ENCODE results near the gene NHLRC2. TPM values are rescaled to one million over a fixed set of nuclear protein-coding genes. Genes with fewer than 3 reads are reported as not detected.

The NHLRC2 gene
- total and polyA plus RNA-seq, 2 of the 13 experiments (the other 11 are each of a cell fraction or from before 2014, with no cell fraction given), result 7.6 to 12.7 TPM

- peaks cover 0 to 6% of the 10 kb centered on the region in 2 experiments; a peak in 4 of 5 replicates for H3K36me3 ChIP-seq (replicated peaks in 1 of 2; ENCODE audit: control insufficient read depth in 1 of 2, insufficient read depth in 2 of 2, low read length in 2 of 2)
- in situ Hi-C loops (cut with HindIII; ENCODE audit: extremely low pct_ligation_motif_present, low pct_unique_long_range_greater_than_20kb), result no loop called here
- WGBS (ENCODE audit: low lambda C conversion rate), result 96% methylated on average over 7 of the region's 7 CpGs
These were observed 58.1 kb downstream of the NHLRC2 start for GRCh38 chr10:113912582-113912981.

More at GRCh38 chr10:113912582-113912981, 58.1 kb downstream of the NHLRC2 start:
- Histone ChIP-seq H4K20me1 (ENCODE audit: insufficient read depth, low read length) (no peaks in the 10 kb centered on the region), H3K9me3 (ENCODE audit: low read length) (no peaks in the 10 kb centered on the region), H2AFZ (ENCODE audit: low read length) (no peak overlapping the region), H3K9ac (ENCODE audit: insufficient read depth, low read depth, low read length) (no peak overlapping the region), H3K27ac (ENCODE audit: extremely low read length, insufficient read depth, low read length) (no peak overlapping the region), H3K4me1 (ENCODE audit: insufficient read depth, low read length) (no peaks in the 10 kb centered on the region), H3K4me3 (replicated peaks in 1 of 3; ENCODE audit: insufficient read depth in 1 of 3, low read depth in 2 of 3, low read length in 3 of 3) (no peak overlapping the region), H3K4me2 (ENCODE audit: low read depth, low read length) (no peak overlapping the region), H3K79me2 (ENCODE audit: insufficient read depth, low read length) (no peaks in the 10 kb centered on the region), H3K27me3 (ENCODE audit: control insufficient read depth in 1 of 2, insufficient read depth in 2 of 2, low read length in 2 of 2) (no peaks in the 10 kb centered on the region)
- no peak for DNase-seq (ENCODE audit: low spot score)
- ChIA-PET POLR2A (no interaction called here), CTCF (ENCODE audit: low intra/inter-chr PET ratio, low total read pairs) (no interaction called here)
- FAIRE-seq, result no peak
- intact Hi-C loops (cut with micrococcal nuclease; ENCODE audit: unreplicated experiment), result loop anchor here (10.0 kb wide), 1 partner anchor 192 kb away; no protein-coding TSS in a partner anchor
- TF ChIP-seq PREB (CRISPR knock-in tag; IDR thresholded peaks at IDR 0.05) (no peak), ZNF552 (CRISPR knock-in tag; IDR thresholded peaks at IDR 0.05; ENCODE audit: borderline replicate concordance) (no peak), ZNF572 (CRISPR knock-in tag; IDR thresholded peaks at IDR 0.05) (no peak), TERF1 (CRISPR knock-in tag; IDR thresholded peaks at IDR 0.05) (no peak), HCFC1 (IDR thresholded peaks at IDR 0.05; ENCODE audit: low read depth, low read length) (no peak), SALL2 (CRISPR knock-in tag; IDR thresholded peaks at IDR 0.05) (no peak), MIER2 (CRISPR knock-in tag; IDR thresholded peaks at IDR 0.05) (no peak), POLR2AphosphoS2 (IDR thresholded peaks at IDR 0.05; ENCODE audit: low read depth, low read length) (no peak)
- no peak for ATAC-seq
- no TSS peak for BruUV-seq (replicated peaks)
